ENCODE data around the gene SLC24A4.

SLC24A4 gene

DNA sequence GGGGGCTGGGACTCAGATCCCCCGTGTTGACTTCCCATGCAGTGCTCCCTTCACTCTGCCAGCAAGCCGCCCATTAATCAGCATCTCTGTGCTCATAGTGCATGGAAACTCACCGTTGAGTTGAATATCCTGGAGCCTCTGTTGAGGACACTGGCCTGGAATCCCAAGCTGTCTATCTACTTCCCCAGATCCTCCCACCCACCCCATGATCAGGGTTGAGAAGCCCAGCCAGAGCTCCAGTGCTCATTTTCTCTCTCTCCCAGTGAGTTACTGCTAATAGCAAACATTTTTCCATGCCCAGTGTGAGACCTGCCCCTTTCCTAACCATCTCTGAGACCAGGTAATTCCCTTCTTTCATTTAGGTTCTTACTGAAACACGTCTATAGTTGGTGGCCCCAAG is 88.2 kb downstream of the SLC24A4 start:
- DNase-seq (ENCODE audit: low read depth in 1 of 2, low spot score in 1 of 2): no peak
- no peaks in the 10 kb centered on the region for H3K27me3 ChIP-seq (ENCODE audit: insufficient read depth, poor library complexity, severe bottlenecking)
- H3K27ac ChIP-seq (replicated peaks): no peak overlapping the region
- no peak overlapping the region for H3K4me3 ChIP-seq (replicated peaks; ENCODE audit: insufficient read depth, low read length)
- no peak for TF ChIP-seq SPI1 (IDR thresholded peaks at IDR 0.05; ENCODE audit: borderline replicate concordance, low read depth)
- no peak for TF ChIP-seq GABPA (IDR thresholded peaks at IDR 0.05; ENCODE audit: low read depth)
- TF ChIP-seq POLR2AphosphoS5 (IDR thresholded peaks at IDR 0.05; ENCODE audit: low read depth): no peak
- TF ChIP-seq, protein P1, sequence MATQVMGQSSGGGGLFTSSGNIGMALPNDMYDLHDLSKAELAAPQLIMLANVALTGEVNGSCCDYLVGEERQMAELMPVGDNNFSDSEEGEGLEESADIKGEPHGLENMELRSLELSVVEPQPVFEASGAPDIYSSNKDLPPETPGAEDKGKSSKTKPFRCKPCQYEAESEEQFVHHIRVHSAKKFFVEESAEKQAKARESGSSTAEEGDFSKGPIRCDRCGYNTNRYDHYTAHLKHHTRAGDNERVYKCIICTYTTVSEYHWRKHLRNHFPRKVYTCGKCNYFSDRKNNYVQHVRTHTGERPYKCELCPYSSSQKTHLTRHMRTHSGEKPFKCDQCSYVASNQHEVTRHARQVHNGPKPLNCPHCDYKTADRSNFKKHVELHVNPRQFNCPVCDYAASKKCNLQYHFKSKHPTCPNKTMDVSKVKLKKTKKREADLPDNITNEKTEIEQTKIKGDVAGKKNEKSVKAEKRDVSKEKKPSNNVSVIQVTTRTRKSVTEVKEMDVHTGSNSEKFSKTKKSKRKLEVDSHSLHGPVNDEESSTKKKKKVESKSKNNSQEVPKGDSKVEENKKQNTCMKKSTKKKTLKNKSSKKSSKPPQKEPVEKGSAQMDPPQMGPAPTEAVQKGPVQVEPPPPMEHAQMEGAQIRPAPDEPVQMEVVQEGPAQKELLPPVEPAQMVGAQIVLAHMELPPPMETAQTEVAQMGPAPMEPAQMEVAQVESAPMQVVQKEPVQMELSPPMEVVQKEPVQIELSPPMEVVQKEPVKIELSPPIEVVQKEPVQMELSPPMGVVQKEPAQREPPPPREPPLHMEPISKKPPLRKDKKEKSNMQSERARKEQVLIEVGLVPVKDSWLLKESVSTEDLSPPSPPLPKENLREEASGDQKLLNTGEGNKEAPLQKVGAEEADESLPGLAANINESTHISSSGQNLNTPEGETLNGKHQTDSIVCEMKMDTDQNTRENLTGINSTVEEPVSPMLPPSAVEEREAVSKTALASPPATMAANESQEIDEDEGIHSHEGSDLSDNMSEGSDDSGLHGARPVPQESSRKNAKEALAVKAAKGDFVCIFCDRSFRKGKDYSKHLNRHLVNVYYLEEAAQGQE (IDR thresholded peaks at IDR 0.05; ENCODE audit: insufficient replicate concordance, low read depth): no peak
- no peak for TF ChIP-seq CTCF (IDR thresholded peaks at IDR 0.05; ENCODE audit: insufficient read depth, low read length)

GRCh38 chr14:92411941-92412340 is 89.0 kb downstream of the SLC24A4 start:
- no peak overlapping the region for H3K4me3 ChIP-seq (replicated peaks; ENCODE audit: insufficient read depth, low read length)
- TF ChIP-seq SPI1 (IDR thresholded peaks at IDR 0.05; ENCODE audit: borderline replicate concordance, low read depth) (no peak), POLR2AphosphoS5 (IDR thresholded peaks at IDR 0.05; ENCODE audit: low read depth) (no peak), CTCF (IDR thresholded peaks at IDR 0.05; ENCODE audit: insufficient read depth, low read length) (no peak), GABPA (IDR thresholded peaks at IDR 0.05; ENCODE audit: low read depth) (no peak)
- TF ChIP-seq, protein P1 (IDR thresholded peaks at IDR 0.05; ENCODE audit: insufficient replicate concordance, low read depth): no peak
- DNase-seq (ENCODE audit: low read depth in 1 of 2, low spot score in 1 of 2): no peak
- no peaks in the 10 kb centered on the region for H3K27me3 ChIP-seq (ENCODE audit: insufficient read depth, poor library complexity, severe bottlenecking)
- H3K27ac ChIP-seq (replicated peaks): no peak overlapping the region

- Histone ChIP-seq H3K4me3 (replicated peaks; ENCODE audit: insufficient read depth, low read length) (no peak overlapping the region), H3K27me3 (ENCODE audit: insufficient read depth, poor library complexity, severe bottlenecking) (no peaks in the 10 kb centered on the region), H3K27ac (replicated peaks) (no peak overlapping the region)
- no peak for DNase-seq (ENCODE audit: low read depth in 1 of 2, low spot score in 1 of 2)
- TF ChIP-seq SPI1 (IDR thresholded peaks at IDR 0.05; ENCODE audit: borderline replicate concordance, low read depth) (no peak), GABPA (IDR thresholded peaks at IDR 0.05; ENCODE audit: low read depth) (no peak), POLR2AphosphoS5 (IDR thresholded peaks at IDR 0.05; ENCODE audit: low read depth) (no peak), CTCF (IDR thresholded peaks at IDR 0.05; ENCODE audit: insufficient read depth, low read length) (no peak)
- TF ChIP-seq, protein P1 (IDR thresholded peaks at IDR 0.05; ENCODE audit: insufficient replicate concordance, low read depth): no peak
These were observed 89.9 kb downstream of the SLC24A4 start for GRCh38 chr14:92412912-92413311.
